SW 1271 (cell line): ENCODE data around the gene PFKFB4.
A peak's percentile ranks its signal among the peaks of the same experiment; 100 is the strongest.

ENCODE experiments used
- DNase-seq, 2 experiments: peaks; one replicate each; lab custom pipeline; 2025; lab: John Stamatoyannopoulos, UW

The PFKFB4 gene

DNA sequence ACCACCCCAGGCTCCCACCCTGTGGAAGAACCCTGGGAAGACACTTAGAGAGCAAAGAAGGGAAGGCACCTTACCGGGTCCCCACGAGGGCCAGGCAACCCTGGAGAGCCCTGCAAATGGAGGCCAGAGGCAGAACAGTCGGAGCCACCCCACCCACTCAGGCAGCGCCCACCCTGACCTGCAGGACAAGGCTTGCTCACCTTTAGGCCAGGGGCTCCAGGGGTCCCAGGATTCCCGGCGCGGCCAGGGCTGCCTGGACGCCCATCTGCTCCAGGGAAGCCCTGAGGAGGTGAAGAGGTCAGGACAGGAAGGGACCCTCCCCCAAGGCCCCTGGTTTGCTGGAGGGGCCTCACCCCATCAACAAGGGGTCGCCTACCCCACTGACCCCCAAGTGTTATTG is 28.2 kb upstream of the PFKFB4 start:
- DNase-seq = no peak

DNA sequence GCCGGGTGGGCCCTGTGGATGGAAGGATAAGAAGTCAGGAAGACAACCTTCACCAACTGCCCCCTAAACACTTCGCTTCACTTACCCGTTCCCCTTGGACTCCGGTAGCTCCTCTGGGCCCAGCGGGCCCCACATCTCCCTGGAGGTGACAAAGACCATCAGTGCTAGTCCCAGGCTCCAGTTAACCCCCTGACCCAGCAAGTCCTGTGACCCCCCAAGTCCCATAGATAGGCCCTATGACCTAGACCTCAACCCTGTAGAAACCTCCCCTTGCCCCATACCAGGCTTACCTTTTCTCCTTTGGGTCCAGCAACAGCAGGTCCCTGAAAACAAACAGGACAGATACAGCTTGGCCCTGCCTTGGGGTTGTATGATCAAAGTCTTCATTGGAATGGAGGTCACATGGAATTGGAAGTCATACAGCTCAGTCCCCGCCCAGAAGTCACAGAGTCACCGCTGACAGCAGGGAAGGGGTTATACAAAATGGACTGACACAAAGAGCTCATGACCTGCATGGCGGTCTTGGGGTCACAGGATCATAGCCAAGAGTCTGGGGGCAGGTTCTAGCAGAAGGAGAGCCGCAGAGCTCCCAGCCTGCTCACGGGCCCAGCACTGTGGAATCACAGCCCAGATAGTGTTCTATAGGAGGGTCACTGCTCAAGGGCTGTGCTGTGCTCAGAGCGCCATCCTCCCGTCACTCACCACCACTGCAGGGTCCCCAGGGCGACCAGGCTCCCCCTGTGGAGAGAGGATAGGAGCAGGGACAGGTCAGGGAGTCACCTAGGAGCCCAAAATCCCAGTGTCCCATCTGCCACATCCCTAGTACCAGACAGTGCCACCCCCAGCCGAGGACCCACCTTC is 25.2 kb upstream of the PFKFB4 start:
- DNase-seq = no peak

DNA sequence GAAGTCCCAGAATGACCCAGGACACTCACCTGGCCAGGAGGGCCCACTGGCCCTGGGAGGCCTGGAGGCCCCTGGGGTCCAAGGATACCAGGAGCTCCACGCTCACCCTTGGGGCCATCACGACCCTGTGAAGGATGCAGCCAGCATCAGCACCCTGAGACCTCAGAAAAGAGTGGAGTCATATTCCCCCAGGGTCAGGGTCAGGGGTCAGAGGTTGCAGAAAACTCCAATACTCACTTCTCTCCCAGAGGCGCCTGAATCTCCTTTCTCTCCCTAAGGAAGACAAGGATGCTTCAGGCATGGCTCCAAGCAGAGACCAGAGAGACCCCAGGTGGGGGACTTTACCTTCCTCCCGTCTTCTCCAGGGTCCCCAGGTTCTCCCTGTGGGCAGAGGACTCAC is 20.0 kb upstream of the PFKFB4 start:
- no peak for DNase-seq

DNA sequence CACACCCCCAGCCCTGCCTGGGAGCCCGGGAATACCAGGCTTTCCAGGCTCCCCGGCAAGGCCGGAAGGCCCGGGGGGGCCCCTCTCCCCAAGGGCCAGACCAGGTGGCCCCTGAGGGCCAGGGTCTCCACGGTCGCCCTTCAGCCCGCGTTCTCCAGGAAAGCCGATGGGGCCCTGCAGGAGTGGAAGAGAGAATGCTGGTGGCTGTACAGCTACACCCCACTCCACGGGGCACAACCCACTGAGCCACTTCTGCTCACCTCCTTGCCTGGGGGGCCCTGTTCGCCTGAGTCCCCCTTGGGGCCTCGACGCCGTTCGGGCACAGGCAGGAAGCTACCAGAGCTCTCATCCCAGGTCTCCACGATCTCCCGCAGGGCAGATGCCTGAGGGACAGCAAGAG is 18.8 kb upstream of the PFKFB4 start:
- no peak for DNase-seq

DNA sequence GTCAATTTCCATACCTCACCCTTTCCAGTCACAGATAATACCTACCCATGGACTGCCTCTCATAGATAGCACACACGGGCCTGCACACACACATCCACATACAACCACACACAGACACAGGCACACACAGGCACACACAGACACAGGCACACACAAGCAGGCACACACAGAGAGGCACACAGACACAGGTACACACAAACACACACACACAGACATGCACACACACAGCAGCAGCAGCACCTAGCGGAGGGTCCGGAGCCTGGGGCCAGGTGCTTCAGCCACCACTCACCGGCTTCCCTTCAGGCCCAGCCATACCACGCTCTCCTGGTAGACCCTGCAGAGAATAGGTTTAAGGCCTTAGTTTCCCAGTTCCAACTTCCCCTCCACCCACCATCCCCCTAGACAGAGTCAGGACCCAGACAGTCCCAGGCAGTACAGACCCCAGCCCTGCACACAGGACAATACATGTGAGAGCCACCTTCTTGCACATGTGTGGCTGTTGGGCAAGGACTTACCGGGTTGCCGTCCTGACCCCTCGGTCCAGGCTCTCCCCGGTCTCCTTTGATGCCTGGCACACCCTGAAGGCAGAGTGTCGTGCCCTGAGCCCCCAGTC is 17.5 kb upstream of the PFKFB4 start:
- no peak for DNase-seq

DNA sequence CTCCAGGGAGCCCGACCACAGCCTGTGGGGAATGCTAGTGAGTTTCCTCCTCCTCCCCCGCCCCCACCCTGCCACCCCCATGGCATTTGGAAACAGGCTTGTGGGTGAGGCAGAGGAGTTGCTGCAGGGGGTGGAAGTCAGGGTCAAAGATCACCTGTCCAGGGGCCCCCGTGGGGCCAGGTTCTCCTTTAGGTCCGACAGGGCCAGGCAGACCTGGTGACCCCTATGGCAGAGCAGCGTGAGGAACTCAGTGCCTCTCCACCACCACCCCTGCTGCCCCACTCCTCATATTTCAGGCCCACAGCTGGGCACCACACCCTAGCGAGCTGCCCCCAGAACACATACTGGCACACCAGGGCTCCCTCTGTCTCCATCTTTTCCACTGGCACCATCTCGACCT is 15.9 kb upstream of the PFKFB4 start:
- no peak for DNase-seq

DNA sequence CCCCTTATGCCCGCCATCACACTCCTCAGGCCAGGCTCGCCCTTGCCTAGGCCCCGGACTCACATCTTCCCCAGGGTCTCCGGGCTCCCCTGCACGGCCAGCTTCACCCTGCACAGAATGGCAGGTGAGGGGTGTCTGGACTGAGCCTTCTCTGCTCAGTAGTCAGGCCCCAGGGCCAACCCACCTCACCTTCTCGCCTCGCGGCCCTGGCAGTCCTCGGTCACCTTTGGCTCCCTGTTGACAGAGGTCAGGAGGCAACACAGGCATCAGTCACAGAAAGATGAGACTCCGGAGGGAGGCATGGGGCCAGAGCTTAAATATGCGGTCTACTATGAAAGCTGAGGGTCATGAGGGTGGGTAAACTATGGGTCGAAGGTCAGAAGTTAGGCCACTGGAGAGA is 15.3 kb upstream of the PFKFB4 start:
- no peak for DNase-seq

DNA sequence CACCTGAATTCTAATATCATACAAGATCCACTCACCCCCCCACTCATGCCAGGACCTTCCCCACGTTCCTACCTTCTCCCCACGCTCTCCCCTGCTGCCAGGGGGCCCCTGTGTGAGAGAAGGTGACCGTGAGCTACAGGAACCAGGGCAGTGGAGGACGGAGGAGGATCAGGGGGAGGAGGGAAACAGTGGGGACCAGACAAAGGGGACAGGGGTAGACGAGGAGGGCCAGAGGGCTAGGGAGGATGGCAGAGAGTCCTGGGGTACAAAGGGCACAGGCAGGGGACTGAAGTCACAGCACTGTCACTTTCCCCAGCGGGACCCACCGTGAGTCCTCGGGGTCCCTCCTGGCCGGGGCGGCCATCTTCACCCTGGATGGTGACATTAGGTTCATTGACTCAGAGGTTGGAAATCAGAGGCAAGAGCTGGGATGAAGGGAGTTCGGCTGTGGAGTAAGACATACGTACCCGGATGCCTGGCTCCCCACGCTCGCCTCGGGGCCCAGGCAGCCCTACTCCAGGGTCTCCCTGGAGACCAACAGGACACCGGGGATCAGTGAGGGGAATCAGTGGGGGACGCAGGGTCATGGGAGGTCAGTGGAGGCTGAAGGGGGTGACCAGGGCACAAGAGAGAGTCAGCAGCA is 13.3 kb upstream of the PFKFB4 start:
- DNase-seq = no peak

DNA sequence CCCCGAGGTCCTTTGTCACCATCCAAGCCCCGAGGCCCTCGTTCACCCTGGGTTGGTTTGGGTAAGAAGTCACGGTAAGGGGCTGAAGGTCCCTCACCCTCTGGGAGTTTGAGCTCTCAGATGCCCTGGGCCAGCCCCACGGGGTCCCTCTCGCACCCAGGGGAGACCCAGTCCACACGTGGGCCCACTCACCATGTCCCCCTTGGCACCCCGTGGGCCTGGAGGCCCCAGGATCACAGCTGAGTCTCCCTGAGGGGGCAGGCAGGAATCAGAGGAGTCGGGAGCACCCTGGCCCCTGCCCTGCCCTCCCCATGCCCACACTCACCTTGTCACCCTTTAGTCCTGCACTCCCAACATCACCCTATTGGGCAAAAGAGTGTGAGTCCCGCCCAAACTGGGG is 12.8 kb upstream of the PFKFB4 start:
- no peak for DNase-seq

DNA sequence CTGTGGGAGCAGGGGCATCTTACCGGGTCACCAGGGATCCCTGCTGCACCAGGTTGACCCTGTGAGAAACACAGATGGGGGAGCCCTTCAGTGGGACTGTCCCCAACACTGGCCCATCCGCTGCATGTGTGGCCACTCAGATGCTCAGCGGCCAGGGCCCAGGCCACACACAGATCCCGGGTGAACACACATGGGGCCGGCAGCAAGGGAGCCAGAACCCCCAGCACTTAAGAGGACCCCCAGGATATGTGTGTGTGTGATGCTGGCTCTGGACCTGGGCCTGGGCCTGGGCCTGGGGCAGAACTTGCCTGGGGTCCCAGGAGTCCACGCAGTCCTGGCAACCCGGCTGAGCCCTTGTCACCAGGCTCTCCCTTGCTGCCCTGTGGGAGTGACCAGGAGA is 11.9 kb upstream of the PFKFB4 start:
- no peak for DNase-seq

DNA sequence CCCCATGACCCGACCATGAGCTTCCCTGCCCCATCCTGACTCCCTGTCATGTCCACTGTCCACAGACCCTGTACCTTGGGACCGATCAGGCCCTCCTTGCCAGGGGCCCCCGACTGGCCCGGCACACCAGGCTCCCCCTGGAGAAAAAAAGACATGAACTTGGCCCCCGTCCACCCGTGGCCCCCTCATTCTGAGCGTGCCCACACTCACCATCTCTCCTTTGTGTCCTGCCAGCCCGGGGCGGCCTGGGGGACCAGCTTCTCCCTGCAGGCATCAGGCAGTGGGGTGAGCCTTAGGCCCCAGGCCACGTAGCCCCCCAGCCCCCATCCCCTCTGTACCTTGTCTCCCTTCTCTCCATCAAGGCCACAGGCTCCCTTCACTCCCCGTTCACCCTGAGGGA is 10.9 kb upstream of the PFKFB4 start:
- no peak for DNase-seq

DNA sequence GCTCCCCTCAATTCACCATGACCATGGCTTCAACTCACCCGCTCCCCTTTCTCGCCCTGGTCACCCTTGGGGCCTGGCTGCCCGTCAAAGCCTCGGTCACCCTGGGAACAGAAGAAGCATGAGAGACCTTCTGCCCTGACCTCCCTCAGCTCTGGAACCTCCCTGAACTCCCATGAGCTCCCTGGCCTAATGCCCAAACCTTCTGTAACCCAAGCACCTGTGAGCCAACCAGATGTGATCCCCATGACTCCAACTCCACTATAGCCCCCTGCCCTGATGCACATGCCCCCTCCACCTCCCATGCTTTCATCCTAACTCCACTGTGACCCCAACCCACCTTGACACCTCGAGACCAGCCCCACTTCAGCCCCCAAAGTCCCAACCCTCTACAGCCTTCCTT is 10.5 kb upstream of the PFKFB4 start:
- DNase-seq = no peak

DNA sequence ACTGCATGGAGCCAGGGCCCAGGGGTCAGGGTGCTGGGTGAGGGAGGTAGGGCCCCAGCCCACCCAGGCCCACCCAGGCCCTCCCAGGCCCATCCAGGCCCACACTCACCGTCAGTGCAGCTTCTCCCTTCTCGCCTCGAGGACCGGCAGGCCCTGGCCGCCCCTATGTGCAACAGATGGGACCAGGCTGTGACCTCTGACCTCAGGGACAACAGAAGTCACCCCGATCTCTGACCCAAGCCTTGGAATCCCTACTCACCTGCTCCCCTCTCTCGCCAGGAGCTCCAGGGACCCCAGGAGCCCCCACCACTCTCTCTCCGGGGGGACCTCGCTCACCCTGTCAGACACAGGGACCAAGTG is 9.8 kb upstream of the PFKFB4 start:
- DNase-seq = no peak

DNA sequence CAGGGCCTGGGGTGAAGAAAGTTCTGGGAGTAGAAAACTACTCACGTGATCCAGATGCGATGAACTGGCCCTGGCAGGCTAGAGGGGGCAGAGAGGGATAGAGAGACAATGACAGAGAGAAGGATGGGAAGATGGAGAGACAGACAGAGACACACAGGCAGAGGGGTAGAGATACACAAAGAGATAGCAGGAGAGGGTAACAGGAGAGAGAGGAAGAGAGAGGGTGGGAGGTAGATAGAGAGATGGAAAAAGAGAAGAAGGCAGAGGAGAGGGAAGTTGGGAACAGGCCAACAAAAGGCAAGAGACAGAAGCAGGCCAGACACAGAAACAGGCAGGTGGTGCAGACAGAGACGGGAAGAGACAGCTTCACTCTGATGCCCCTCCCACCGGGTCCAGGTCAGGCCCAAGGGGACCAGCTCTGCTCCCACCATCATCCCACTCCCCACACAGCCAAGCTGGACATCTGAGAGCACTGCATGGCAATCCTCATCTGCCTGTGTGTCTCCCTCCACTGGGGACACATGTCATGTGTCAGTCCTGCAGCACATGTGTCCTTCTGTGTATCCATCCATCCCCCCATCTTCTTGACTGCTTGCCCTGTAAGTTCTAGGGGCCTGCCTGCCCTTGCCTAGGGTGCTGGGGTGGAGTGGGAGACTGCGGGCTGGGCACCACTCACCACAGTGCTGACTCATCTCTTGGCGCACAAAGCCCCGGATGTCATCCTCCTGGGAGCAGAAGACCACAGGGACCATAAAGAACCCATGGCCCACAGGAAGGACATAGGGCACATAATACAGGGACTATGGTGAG is 9.2 kb upstream of the PFKFB4 start:
- peak in 1 of 2 experiments; percentile 33 for DNase-seq

DNA sequence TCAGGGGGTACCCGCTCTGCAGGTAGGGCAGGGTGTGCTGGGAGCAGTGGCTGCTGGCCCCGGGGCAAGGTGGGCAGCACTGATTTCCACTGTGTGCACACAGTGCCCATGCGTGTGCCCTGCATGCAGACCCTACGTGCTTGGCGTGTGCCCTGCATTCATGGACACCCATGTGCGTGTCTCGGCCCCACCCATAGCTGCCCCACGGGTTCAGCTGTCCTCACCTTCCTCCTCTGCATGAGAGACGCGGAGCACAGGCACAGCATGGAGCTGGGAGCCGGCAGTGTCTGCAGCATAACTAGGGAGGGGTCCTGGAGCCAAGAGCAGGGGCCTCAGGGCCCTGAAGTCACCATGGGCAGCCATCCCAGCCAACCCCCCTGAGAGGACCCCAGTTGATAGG is 8.6 kb upstream of the PFKFB4 start:
- DNase-seq = no peak

DNA sequence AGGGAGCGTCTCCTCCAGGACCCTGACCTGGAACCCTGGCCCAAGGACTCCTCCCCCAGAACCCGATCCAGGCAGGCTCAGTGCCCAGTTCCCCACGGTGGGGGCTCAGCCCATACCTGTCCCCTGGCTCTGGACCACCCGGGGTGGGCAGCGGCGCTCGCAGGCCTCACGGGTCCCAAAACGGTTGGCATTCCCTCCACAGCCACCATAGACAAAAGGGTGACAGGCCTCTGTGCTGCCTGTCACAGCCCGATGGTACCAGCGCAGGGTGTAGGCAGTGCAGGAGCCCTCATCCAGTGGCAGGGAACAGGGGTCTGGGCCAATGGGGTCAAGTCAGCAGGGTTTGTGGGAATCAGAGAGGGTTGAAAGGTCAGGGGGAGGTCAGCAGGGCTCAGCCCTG is 8.1 kb upstream of the PFKFB4 start:
- no peak for DNase-seq

DNA sequence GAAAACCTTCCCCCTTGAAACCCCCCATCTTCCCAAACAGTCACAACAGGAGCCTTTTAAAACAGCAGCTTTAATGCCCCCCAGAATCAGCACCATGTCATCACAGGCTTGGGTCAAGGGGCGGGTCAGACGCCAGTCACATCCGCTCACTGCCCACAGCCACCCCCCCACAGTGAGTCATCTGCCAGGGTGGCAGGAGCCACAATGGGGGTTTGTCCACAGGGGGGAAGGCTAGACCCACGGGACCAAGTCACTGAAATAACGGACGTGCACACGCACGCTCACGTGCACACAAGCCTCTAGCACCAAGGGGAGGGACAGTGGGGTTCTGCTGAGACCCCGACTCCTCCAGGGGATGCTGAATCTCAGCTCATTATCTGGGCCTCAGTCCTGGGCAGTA is 7.4 kb upstream of the PFKFB4 start:
- peak; percentile 12 to 60 for DNase-seq

DNA sequence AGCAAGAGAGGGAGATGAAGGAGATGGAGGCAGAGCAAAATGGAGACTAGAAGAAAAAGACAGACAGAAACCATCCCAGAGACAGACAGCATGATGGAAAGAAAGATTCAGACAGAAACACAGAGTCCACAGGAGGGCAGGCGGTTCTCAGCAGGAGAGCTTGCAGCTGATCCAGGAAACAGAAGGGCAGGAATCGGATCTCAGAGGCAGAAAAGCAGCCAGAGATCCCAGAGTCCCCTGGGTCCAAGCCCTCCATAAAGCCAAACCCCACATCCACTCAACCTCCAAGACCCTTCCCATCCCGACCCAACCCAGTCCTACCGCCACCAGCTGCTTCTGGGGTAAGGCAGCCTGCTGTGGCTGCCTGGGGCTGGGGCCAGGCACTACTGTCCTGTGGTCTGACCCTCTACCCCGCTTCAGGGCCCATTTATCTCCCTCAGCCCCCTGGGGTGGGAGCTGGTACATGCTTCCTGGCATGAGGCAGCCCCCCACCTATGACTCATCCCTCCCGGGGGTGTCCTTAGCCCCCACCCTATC is 6.8 kb upstream of the PFKFB4 start, which contains the start of gene UCN2:
Gene UCN2, minus strand, starts transcription at position 400 of the 537 bp plus-strand sequence. CDS start 657 bp downstream, outside the sequence.
- no peak for DNase-seq

DNA sequence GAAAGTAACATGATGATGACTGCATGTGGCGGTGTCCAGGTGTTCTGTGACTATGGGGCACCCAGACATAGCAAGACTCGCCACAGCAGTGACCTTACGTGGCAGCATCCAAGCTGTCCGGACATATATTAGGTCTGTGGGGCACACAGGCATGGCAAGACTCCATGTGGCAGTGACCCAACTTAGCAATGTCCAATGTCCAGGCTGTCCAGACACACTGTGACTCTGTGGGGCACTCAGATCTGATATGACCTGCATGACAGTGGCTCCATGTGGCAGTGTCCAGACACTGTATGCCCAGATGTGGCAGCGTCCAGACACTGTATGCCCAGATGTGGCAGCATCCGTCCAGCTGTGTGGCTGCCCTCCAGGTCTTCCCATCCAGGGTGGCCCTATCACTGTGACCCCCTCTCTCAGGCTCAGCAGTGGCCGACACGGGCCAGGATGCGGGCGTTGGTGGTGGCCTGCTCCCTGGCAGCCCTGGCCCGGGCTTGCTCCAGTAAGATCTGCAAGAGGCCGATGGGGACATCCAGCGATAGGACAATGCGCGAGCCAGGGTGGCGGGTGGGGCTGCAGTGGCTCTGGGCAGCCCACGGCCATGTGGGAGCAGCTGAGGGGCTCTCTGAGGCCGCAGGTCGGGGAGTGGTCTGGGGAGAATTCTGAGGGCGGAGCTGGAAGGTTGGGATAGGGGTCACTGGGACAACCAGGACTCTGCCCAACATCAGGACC is 5.9 kb upstream of the PFKFB4 start:
- DNase-seq = no peak

DNA sequence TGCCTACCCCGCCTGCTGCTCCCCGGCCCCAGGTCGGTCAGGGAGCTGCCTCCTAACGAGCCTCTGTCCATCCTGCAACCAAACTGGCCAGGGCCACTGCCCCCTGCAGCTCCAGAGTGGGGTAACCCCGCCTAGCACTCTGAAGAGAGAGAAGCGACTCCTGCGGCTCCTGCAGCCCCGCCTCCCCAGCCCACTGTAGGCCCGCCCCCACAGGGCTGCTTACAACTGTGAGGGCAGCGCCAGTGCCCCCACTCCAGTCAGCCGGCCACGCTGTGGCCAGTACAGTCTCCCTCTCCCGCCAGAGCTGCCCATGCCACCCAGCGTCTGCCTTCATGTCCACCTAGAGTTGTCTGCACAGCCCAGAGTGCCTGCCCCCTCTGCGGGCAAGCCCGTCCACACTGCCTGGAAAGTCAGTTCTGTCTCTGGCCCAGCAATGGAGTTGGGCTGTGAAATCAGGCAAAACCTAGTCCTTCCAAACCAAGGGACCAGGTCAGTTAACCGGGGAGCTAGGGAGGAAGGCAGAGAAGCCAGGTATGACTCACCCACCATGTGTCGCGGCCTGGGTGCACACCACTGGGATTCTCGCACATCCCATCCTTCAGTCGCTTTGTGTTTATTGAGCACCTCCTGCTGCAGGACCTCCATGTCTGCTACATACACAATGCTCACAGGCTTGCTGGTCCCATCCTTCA is 4.6 kb upstream of the PFKFB4 start:
- DNase-seq = no peak

DNA sequence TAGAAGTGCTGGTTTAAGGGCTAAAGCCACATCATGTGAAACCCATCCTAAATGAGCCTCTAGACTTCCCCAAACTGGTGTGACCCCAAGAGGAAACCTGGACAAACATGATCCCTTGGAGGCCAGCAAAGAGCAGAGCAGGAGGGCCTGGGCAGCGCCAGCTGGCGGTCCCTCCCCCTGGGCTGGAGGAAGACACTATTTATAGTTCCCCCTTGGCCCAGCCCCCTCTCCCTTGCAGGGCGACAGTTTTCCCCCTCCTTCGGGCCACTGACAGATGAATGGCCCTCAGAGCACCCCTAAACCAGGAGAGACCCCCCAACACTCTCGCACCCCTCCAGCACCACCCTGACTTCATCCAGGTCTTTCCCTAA is 4.0 kb upstream of the PFKFB4 start:
- DNase-seq = no peak
